ENCODE data around the gene NECAB2.

NECAB2 gene

DNA sequence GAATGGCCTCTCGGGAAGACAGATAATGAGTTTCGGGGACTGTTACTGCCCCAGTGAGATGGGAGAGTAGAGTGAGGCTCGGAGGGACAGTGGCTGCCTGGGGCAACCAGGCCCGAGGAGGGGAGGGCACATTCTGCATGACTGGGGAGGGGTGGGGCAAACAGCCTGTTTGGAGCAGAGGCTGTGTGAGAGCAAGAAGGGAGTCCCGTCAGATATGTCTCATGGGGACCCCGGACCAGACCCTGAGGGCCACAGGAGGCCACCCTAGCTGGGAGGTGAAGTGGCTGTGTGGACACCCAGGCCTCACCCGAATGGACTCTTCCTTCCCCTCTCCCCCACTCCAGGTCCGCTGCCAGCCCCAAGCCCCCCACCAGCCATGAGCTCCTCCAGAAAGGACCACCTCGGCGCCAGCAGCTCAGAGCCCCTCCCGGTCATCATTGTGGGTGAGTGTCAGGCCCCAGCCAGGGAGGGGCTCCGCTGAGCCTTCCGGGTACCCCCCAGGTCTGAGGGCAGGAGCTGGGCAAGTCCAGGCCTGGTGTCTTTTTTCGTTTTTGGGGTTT is 10.7 kb upstream of the NECAB2 start:
- 92% methylated on average over 6 of the region's 14 CpGs for WGBS (ENCODE audit: insufficient coverage)
- H3K4me1 ChIP-seq (ENCODE audit: control extremely low read depth in 1 of 4, control insufficient read depth in 4 of 4, insufficient read depth in 4 of 4, low read length in 3 of 4), result peaks cover 0 to 20% (median 18%) of the 10 kb centered on the region in 4 experiments
- no peak overlapping the region for H3K4me3 ChIP-seq (ENCODE audit: control insufficient read depth in 1 of 7, extremely low read depth in 1 of 7, insufficient read depth in 4 of 7, low read depth in 2 of 7, low read length in 6 of 7)
- H3K9me3 ChIP-seq (ENCODE audit: control extremely low read depth in 1 of 5, control insufficient read depth in 4 of 5, insufficient read depth in 2 of 5, low read depth in 1 of 5, low read length in 4 of 5), result no peaks in the 10 kb centered on the region
- ChIA-PET CTCF (interaction anchor here (0.8 to 5.9 kb wide), 11 partner anchors 10 to 549 kb away, joined by 3 to 95 read pairs (median 4); partner anchors contain the start of gene SLC38A8), POLR2A (no interaction called here)
- H3K27me3 ChIP-seq (replicated peaks in 2 of 5; ENCODE audit: control insufficient read depth in 4 of 5, insufficient read depth in 5 of 5, low read length in 4 of 5), result peaks cover 0 to 31% (median 5%) of the 10 kb centered on the region in 5 experiments
- no peak overlapping the region for H3K27ac ChIP-seq (ENCODE audit: insufficient read depth in 1 of 2, low read depth in 1 of 2, low read length in 2 of 2, poor library complexity in 1 of 2, severe bottlenecking in 2 of 2)
- no peak for DNase-seq
- no peaks in the 10 kb centered on the region for H3K36me3 ChIP-seq (ENCODE audit: control insufficient read depth in 4 of 4, insufficient read depth in 4 of 4, low read length in 3 of 4)

DNA sequence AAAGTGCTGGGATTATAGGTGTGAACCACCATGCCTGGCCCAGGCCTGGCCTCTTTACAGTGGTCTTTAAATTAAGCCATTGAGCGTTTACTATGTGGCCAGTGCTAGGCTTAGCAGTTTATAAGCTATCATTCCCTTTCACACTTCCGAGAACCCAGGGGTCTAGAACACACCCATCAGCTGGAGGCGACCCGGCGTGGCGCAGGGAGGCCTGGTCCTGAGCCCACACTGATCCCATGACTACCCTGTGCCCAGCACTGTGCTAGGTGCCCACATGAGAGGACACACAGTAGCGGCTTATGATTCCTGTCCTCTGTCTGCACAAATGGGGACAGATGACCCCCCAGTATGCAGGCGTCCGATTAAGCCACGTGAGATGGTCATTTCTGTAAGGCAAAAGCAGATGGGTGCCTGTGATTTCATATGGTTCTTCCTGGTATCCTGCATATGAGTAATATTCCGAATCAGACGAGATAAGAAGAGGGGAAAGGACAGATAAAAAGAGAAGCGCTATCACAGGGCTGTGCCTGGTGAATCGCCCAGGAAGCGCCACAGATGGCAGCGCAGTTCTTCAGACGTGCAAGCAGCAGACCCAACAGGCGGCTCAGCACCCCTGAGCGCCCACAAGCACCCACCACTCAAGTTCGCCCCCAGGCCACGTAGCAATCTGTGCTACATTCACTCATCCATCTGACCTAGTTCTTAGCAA is 9.8 kb upstream of the NECAB2 start:
- Histone ChIP-seq H3K4me3 (ENCODE audit: control insufficient read depth in 1 of 7, extremely low read depth in 1 of 7, insufficient read depth in 4 of 7, low read depth in 2 of 7, low read length in 6 of 7) (no peak overlapping the region), H3K27me3 (replicated peaks in 2 of 5; ENCODE audit: control insufficient read depth in 4 of 5, insufficient read depth in 5 of 5, low read length in 4 of 5) (peaks cover 0 to 30% (median 8%) of the 10 kb centered on the region in 5 experiments), H3K27ac (ENCODE audit: insufficient read depth in 1 of 2, low read depth in 1 of 2, low read length in 2 of 2, poor library complexity in 1 of 2, severe bottlenecking in 2 of 2) (no peak overlapping the region), H3K36me3 (ENCODE audit: control insufficient read depth in 4 of 4, insufficient read depth in 4 of 4, low read length in 3 of 4) (no peaks in the 10 kb centered on the region), H3K9me3 (ENCODE audit: control extremely low read depth in 1 of 5, control insufficient read depth in 4 of 5, insufficient read depth in 2 of 5, low read depth in 1 of 5, low read length in 4 of 5) (no peaks in the 10 kb centered on the region), H3K4me1 (ENCODE audit: control extremely low read depth in 1 of 4, control insufficient read depth in 4 of 4, insufficient read depth in 4 of 4, low read length in 3 of 4) (peaks cover 0 to 13% (median 9%) of the 10 kb centered on the region in 4 experiments)
- POLR2A ChIA-PET, result interaction anchor here (0.6 kb wide), 1 partner anchor 114 kb away, joined by 3 read pairs; no protein-coding TSS in a partner anchor
- no peak for DNase-seq
- CTCF ChIA-PET, result interaction anchor here (0.8 to 5.9 kb wide), 7 partner anchors 28 to 548 kb away, joined by 3 to 95 read pairs (median 4); partner anchors contain the start of gene SLC38A8
- 95% methylated on average over 15 of the region's 21 CpGs for WGBS (ENCODE audit: insufficient coverage)

DNA sequence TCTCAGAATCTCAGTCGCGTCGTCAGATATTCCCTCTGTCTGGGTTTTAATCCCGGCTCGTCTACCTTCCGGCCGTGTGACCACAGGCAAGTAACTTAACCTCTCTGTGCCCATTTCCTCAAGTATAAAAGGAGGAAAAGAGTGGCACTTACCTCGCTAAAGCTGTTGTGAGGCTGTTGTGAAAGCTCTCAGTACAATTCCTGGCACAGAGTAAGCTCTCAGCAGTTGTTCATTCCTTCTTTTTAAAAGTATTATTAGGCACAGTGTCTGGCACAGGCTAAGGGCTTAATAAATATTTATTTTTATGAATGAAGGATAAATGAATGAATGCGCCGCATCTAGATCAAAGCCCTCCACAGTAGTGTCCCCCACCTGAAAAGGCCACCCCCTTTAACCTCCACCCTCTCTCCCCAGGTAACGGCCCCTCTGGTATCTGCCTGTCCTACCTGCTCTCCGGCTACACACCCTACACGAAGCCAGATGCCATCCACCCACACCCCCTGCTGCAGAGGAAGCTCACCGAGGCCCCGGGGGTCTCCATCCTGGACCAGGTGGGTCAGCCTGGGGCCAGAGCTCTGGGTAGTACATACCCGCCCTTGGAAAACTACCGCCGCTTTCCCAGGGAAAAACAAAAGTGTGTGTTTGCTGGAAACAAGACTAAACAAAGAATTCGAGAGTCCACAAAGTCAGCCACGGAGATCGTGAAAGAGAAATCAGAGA is 9.0 kb upstream of the NECAB2 start:
- WGBS (ENCODE audit: insufficient coverage), result 98% methylated on average over 15 of the region's 21 CpGs
- H3K27me3 ChIP-seq (replicated peaks in 2 of 5; ENCODE audit: control insufficient read depth in 4 of 5, insufficient read depth in 5 of 5, low read length in 4 of 5), result peaks cover 0 to 23% (median 8%) of the 10 kb centered on the region in 5 experiments
- CTCF ChIA-PET, result interaction anchor here (2.7 to 3.1 kb wide), 2 partner anchors 101 to 107 kb away, joined by 13 to 21 read pairs; no protein-coding TSS in a partner anchor
- no peak overlapping the region for H3K4me3 ChIP-seq (ENCODE audit: control insufficient read depth in 1 of 7, extremely low read depth in 1 of 7, insufficient read depth in 4 of 7, low read depth in 2 of 7, low read length in 6 of 7)
- DNase-seq, result no peak
- H3K4me1 ChIP-seq (ENCODE audit: control extremely low read depth in 1 of 4, control insufficient read depth in 4 of 4, insufficient read depth in 4 of 4, low read length in 3 of 4), result peaks cover 0 to 5% (median 2%) of the 10 kb centered on the region in 4 experiments
- H3K27ac ChIP-seq (ENCODE audit: insufficient read depth in 1 of 2, low read depth in 1 of 2, low read length in 2 of 2, poor library complexity in 1 of 2, severe bottlenecking in 2 of 2), result no peak overlapping the region
- no peaks in the 10 kb centered on the region for H3K9me3 ChIP-seq (ENCODE audit: control extremely low read depth in 1 of 5, control insufficient read depth in 4 of 5, insufficient read depth in 2 of 5, low read depth in 1 of 5, low read length in 4 of 5)
- POLR2A ChIA-PET, result interaction anchor here (0.6 kb wide), 1 partner anchor 115 kb away, joined by 3 read pairs; no protein-coding TSS in a partner anchor
- no peaks in the 10 kb centered on the region for H3K36me3 ChIP-seq (ENCODE audit: control insufficient read depth in 4 of 4, insufficient read depth in 4 of 4, low read length in 3 of 4)

DNA sequence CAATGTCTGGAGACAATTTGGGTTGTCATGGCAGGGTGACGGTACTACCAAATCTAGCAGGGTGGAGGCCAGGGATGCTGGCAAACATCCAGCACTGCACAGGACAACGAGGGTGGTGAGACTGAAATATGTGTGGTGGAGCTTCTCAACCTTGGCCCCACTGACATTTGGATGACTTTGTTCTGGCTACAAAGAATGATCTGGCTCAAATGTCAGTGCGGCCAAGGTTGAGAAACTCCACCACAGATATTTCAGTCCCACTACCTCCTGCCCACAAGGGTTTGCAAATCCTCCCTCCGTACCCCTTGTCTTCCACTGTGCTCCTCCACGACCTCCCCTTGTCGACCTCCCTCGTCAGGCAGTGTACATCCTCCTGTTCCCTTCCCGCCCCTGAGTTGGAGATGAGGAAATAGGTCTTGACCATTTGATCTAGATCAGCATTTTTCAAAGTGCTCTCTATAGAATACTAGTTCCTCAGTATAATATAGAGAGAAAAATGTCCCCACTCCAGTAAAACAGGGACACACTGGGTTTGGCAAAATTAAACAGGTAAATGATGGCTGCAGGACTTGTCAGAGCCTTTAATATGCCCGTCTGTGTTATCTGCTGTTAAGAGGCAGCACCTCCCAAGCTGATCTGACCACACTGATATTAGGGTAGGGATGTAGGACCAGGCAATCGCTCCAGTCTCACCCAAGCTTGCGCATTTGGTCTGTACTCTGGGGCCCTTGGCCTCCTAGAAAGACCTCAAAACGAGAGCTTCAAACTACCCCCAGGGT is 8.2 kb upstream of the NECAB2 start:
- no peaks in the 10 kb centered on the region for H3K9me3 ChIP-seq (ENCODE audit: control extremely low read depth in 1 of 5, control insufficient read depth in 4 of 5, insufficient read depth in 2 of 5, low read depth in 1 of 5, low read length in 4 of 5)
- H3K4me3 ChIP-seq (ENCODE audit: control insufficient read depth in 1 of 7, extremely low read depth in 1 of 7, insufficient read depth in 4 of 7, low read depth in 2 of 7, low read length in 6 of 7), result no peak overlapping the region
- no peak for DNase-seq
- peaks cover 0 to 16% (median 5%) of the 10 kb centered on the region in 5 experiments for H3K27me3 ChIP-seq (replicated peaks in 2 of 5; ENCODE audit: control insufficient read depth in 4 of 5, insufficient read depth in 5 of 5, low read length in 4 of 5)
- ChIA-PET POLR2A (no interaction called here), CTCF (interaction anchor here (0.5 to 2.7 kb wide), 2 partner anchors 81 to 106 kb away, joined by 3 to 13 read pairs; no protein-coding TSS in a partner anchor)
- H3K4me1 ChIP-seq (ENCODE audit: control extremely low read depth in 1 of 4, control insufficient read depth in 4 of 4, insufficient read depth in 4 of 4, low read length in 3 of 4), result no peaks in the 10 kb centered on the region
- no peaks in the 10 kb centered on the region for H3K36me3 ChIP-seq (ENCODE audit: control insufficient read depth in 4 of 4, insufficient read depth in 4 of 4, low read length in 3 of 4)
- H3K27ac ChIP-seq (ENCODE audit: insufficient read depth in 1 of 2, low read depth in 1 of 2, low read length in 2 of 2, poor library complexity in 1 of 2, severe bottlenecking in 2 of 2), result no peak overlapping the region
- WGBS (ENCODE audit: insufficient coverage), result 94% methylated on average over 5 of the region's 12 CpGs

DNA sequence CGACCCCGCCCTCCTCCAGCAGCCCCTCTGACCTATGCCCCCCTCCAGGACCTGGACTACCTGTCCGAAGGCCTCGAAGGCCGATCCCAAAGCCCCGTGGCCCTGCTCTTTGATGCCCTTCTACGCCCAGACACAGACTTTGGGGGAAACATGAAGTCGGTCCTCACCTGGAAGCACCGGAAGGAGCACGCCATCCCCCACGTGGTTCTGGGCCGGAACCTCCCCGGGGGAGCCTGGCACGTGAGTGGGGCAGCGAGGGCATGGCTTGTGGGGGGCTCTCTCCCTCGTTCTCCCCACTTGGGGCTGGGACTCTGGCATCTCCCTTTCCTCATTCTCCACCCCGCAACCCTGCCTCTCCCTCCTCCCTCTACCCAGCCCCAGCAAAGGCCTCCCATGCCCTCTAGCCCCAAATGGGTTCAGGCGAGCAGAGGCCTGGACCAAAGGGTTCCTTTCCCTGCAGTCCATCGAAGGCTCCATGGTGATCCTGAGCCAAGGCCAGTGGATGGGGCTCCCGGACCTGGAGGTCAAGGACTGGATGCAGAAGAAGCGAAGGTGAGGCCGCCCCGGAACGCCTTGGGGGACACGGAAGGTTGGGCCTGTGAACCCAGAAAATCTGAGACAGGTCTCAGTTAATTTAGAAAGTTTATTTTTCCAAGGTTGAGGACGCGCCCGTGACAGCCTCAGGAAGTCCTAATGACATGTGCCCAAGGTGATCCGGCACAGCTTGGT is 7.4 kb upstream of the NECAB2 start:
- no peaks in the 10 kb centered on the region for H3K9me3 ChIP-seq (ENCODE audit: control extremely low read depth in 1 of 5, control insufficient read depth in 4 of 5, insufficient read depth in 2 of 5, low read depth in 1 of 5, low read length in 4 of 5)
- no peaks in the 10 kb centered on the region for H3K36me3 ChIP-seq (ENCODE audit: control insufficient read depth in 4 of 4, insufficient read depth in 4 of 4, low read length in 3 of 4)
- no peak overlapping the region for H3K27ac ChIP-seq (ENCODE audit: insufficient read depth in 1 of 2, low read depth in 1 of 2, low read length in 2 of 2, poor library complexity in 1 of 2, severe bottlenecking in 2 of 2)
- H3K4me3 ChIP-seq (ENCODE audit: control insufficient read depth in 1 of 7, extremely low read depth in 1 of 7, insufficient read depth in 4 of 7, low read depth in 2 of 7, low read length in 6 of 7), result no peak overlapping the region
- H3K27me3 ChIP-seq (replicated peaks in 2 of 5; ENCODE audit: control insufficient read depth in 4 of 5, insufficient read depth in 5 of 5, low read length in 4 of 5), result peaks cover 0 to 8% (median 3%) of the 10 kb centered on the region in 5 experiments
- DNase-seq, result no peak
- CTCF ChIA-PET, result interaction anchor here (2.7 kb wide), 1 partner anchor 105 kb away, joined by 13 read pairs; no protein-coding TSS in a partner anchor
- no peaks in the 10 kb centered on the region for H3K4me1 ChIP-seq (ENCODE audit: control extremely low read depth in 1 of 4, control insufficient read depth in 4 of 4, insufficient read depth in 4 of 4, low read length in 3 of 4)
- 98% methylated on average over 22 of the region's 29 CpGs for WGBS (ENCODE audit: insufficient coverage)
- POLR2A ChIA-PET, result no interaction called here

DNA sequence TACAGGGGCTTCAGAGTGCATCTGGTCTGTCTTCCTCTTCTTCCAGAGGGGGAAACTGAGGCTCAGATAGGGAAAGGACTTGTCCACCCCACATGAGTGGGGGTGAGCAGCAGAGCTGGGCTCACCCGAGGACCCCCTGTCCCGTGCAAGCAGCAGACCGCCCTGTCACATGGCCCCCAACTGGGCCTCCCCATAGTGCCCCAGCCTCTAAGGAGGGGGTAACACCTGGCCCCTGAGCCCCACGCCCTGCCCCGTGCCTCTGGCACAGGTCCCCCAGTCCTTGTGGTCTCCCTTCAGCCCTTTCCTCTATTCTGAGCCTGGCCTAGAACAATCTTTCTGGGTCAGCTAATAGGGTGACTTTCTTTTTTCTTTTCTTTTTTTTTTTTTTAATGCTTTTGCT is 6.5 kb upstream of the NECAB2 start:
- Histone ChIP-seq H3K36me3 (ENCODE audit: control insufficient read depth in 4 of 4, insufficient read depth in 4 of 4, low read length in 3 of 4) (no peaks in the 10 kb centered on the region), H3K4me1 (ENCODE audit: control extremely low read depth in 1 of 4, control insufficient read depth in 4 of 4, insufficient read depth in 4 of 4, low read length in 3 of 4) (no peaks in the 10 kb centered on the region), H3K4me3 (ENCODE audit: control insufficient read depth in 1 of 7, extremely low read depth in 1 of 7, insufficient read depth in 4 of 7, low read depth in 2 of 7, low read length in 6 of 7) (no peak overlapping the region), H3K9me3 (ENCODE audit: control extremely low read depth in 1 of 5, control insufficient read depth in 4 of 5, insufficient read depth in 2 of 5, low read depth in 1 of 5, low read length in 4 of 5) (no peaks in the 10 kb centered on the region), H3K27ac (ENCODE audit: insufficient read depth in 1 of 2, low read depth in 1 of 2, low read length in 2 of 2, poor library complexity in 1 of 2, severe bottlenecking in 2 of 2) (no peak overlapping the region), H3K27me3 (replicated peaks in 2 of 5; ENCODE audit: control insufficient read depth in 4 of 5, insufficient read depth in 5 of 5, low read length in 4 of 5) (peaks cover 0 to 3% (median 0%) of the 10 kb centered on the region in 5 experiments)
- DNase-seq, result no peak
- whole genome bisulfite sequencing (ENCODE audit: insufficient coverage), result 93% methylated on average over 4 of the region's 5 CpGs
- POLR2A ChIA-PET, result no interaction called here
- CTCF ChIA-PET, result interaction anchor here (2.7 kb wide), 1 partner anchor 104 kb away, joined by 13 read pairs; no protein-coding TSS in a partner anchor
